ENCODE results near the gene MAP3K6.

MAP3K6 gene

DNA sequence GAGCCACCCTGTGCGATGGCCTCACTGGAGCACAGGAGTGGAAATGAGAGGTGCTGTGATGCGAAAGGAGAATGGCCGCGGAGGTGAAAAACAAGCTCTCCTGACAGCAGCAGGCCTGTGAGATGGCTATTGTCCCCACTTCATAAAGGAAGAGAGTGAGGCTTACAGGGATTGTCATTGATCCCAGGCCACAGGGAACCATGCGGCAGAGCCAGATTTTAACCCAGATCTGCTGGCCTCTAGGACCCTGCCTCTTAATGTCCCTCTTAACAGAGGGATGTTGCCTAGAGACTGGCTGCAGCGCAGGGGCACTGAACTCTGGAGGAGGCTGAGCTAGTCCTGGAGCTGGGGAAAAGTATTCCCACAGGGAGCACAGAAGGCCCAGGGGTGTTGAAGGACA is 28.0 kb downstream of the MAP3K6 start:
- Histone ChIP-seq H3K27me3 (ENCODE audit: control insufficient read depth in 1 of 2, insufficient read depth in 2 of 2, low read length in 2 of 2) (no peaks in the 10 kb centered on the region), H3K4me1 (ENCODE audit: insufficient read depth, low read length) (no peaks in the 10 kb centered on the region), H3K4me3 (ENCODE audit: low read depth in 1 of 2, low read length in 2 of 2) (no peak overlapping the region), H3K36me3 (ENCODE audit: insufficient read depth, low read length) (peaks cover 37% of the 10 kb centered on the region), H3K27ac (ENCODE audit: low read depth, low read length) (no peak overlapping the region), H3K9me3 (ENCODE audit: low read length) (no peaks in the 10 kb centered on the region), H3K9ac (ENCODE audit: low read length) (no peak overlapping the region)

DNA sequence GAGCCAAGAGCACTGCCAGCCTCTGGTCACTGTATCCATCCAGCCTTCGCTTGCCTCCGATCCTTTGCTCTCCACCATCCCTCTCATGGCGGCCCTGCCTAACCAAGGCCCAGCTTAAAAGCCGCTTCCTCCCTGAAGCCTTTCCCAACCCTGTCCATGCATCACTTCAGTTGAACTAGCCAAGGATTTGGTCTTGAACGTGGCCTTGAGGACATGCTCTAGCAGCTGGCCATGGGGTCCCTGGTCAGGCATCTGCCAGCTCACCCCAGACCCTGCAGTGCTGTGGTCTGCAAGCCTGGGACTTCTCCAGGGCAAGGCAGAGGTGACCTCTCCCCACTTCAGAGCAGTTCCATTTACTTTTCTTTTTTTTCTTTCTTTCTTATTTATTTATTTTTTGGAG is 30.0 kb downstream of the MAP3K6 start:
- no peaks in the 10 kb centered on the region for H3K4me1 ChIP-seq (ENCODE audit: insufficient read depth, low read length)
- no peak overlapping the region for H3K4me3 ChIP-seq (ENCODE audit: low read depth in 1 of 2, low read length in 2 of 2)
- no peaks in the 10 kb centered on the region for H3K9me3 ChIP-seq (ENCODE audit: low read length)
- no peaks in the 10 kb centered on the region for H3K27me3 ChIP-seq (ENCODE audit: control insufficient read depth in 1 of 2, insufficient read depth in 2 of 2, low read length in 2 of 2)
- H3K36me3 ChIP-seq (ENCODE audit: insufficient read depth, low read length), result peaks cover 57% of the 10 kb centered on the region
- H3K27ac ChIP-seq (ENCODE audit: low read depth, low read length), result no peak overlapping the region
- H3K9ac ChIP-seq (ENCODE audit: low read length), result no peak overlapping the region

DNA sequence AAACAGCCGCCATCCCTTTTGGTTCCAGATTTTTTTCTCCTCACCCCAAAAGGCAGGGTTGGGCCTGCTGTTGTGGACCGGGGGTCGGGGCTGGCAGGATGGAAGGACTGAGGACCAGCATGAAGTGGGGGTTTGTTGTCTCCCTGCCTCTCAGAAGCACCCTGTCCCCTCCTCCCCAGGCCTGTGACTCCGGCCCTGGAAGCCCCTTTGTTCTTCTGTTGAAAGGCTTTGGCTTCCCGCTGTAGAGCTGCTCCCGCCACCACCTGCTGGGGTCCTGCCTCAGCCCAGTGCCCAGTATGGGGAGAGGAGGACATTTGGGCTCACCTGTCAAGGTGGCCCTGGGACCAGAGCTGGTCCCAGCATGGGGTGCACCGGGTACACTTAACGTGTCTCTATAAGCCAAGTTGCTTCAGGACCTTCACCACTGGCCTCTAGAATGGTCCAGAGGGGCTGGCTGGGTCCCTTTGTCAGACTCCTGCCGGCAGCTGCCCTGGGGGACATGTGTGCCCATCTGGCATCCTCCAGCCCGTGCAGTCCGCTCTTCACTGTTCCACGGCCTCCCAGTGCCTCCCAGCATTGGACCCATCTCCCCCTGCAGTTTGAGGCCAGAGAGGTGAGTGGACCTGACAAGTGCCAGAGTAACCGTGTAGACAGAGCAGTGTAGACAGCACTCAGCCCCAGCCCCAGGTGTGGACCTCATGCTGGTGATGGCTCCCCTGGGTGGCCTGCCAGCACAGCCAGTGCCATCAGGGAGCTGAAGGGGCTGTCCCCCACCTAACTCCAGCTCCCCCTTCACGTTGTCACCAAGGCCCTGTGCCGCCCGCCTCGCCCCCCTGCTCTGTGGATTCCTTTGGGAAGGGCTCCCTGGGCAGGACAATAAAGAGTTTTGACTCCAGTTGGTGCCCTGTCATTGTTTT is 31.0 kb downstream of the MAP3K6 start:
- Histone ChIP-seq H3K27me3 (ENCODE audit: control insufficient read depth in 1 of 2, insufficient read depth in 2 of 2, low read length in 2 of 2) (no peaks in the 10 kb centered on the region), H3K9ac (ENCODE audit: low read length) (no peak overlapping the region), H3K4me3 (ENCODE audit: low read depth in 1 of 2, low read length in 2 of 2) (no peak overlapping the region), H3K4me1 (ENCODE audit: insufficient read depth, low read length) (no peaks in the 10 kb centered on the region), H3K36me3 (ENCODE audit: insufficient read depth, low read length) (peaks cover 65% of the 10 kb centered on the region), H3K9me3 (ENCODE audit: low read length) (no peaks in the 10 kb centered on the region), H3K27ac (ENCODE audit: low read depth, low read length) (no peak overlapping the region)

DNA sequence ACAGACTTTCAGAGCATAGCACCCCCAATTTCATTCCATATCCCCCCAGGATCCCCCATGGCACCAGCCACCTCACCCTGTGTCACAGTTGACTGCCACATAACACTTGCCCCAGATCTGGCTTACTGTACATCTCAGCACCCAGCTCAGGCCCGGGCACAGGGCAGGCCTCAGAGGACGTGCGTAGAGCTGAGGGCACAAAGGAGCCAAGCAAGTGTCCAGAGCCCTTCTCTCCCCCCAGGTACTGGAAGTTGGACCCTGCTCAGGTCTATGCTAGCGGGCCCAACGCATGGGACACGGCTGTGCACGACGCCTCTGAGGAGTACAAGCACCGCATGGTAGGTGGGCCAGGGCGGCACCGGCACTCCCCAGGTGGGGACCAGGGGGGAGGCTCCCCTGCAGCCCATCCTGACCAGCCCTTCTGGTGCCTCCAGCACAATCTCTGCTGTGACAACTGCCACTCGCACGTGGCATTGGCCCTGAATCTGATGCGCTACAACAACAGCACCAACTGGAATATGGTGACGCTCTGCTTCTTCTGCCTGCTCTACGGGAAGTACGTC is 33.0 kb downstream of the MAP3K6 start:
- peaks cover 67% of the 10 kb centered on the region for H3K36me3 ChIP-seq (ENCODE audit: insufficient read depth, low read length)
- H3K4me3 ChIP-seq (ENCODE audit: low read depth in 1 of 2, low read length in 2 of 2), result no peak overlapping the region
- H3K4me1 ChIP-seq (ENCODE audit: insufficient read depth, low read length), result no peaks in the 10 kb centered on the region
- no peak overlapping the region for H3K9ac ChIP-seq (ENCODE audit: low read length)
- no peak overlapping the region for H3K27ac ChIP-seq (ENCODE audit: low read depth, low read length)
- H3K27me3 ChIP-seq (ENCODE audit: control insufficient read depth in 1 of 2, insufficient read depth in 2 of 2, low read length in 2 of 2), result no peaks in the 10 kb centered on the region
- H3K9me3 ChIP-seq (ENCODE audit: low read length), result no peaks in the 10 kb centered on the region

DNA sequence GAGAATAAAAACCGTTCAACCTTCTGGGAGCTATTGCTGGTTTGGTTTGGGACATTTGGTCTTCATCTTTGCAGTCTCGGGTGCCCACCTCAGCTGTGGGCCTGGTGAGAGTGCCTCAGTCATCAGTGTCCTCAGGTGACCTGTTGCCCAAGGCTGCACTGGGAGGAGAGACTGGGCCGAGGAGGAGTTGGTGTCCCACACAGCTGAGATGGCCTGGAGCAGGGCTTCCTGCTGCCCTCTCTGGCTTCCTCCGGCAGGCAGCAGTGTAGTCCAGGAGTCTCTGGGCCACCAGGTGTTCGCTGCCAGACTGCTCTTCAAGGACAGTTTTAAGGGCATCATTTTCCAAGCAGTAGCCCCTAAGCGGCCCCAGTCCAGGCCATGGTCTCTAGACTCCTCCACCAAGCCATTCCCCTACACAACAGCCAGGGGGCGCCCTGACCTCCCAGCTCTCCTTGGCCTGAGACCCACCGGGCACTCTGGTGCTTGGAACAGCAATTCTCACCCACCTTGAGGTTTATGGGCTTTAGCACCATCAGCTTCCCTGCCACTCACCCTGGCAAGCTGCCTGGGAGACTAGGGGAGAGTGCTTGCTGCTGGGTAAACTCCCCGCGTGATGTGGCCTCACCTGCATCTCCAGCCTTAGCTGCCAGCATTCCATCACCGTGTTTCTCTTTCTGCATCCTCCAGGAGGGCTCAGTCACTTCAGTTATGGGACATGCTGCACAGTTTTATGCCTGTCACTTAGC is 34.1 kb downstream of the MAP3K6 start:
- Histone ChIP-seq H3K27me3 (ENCODE audit: control insufficient read depth in 1 of 2, insufficient read depth in 2 of 2, low read length in 2 of 2) (no peaks in the 10 kb centered on the region), H3K4me1 (ENCODE audit: insufficient read depth, low read length) (no peaks in the 10 kb centered on the region), H3K9ac (ENCODE audit: low read length) (no peak overlapping the region), H3K4me3 (ENCODE audit: low read depth in 1 of 2, low read length in 2 of 2) (no peak overlapping the region), H3K36me3 (ENCODE audit: insufficient read depth, low read length) (peaks cover 73% of the 10 kb centered on the region), H3K9me3 (ENCODE audit: low read length) (no peaks in the 10 kb centered on the region), H3K27ac (ENCODE audit: low read depth, low read length) (no peak overlapping the region)

DNA sequence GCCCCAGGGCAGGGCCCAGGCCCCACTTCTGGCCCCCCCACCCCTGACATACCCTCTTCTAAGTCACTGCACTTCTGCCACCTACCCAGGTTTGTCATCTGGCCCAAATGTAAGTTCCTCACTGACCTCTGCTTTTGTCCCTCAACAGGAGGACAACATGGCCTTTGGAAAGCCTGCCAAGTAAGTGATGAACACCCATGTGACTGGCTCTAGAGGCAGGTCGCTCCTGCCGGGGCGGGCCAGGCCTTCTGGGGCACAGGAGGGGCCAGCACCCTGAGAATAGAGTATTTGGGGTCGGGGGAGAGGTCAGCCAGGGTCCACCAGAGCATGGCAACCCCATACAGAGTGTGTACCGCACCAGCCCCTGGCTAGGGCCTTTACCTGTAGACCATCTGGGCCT is 34.8 kb downstream of the MAP3K6 start:
- Histone ChIP-seq H3K4me1 (ENCODE audit: insufficient read depth, low read length) (peaks cover 1% of the 10 kb centered on the region), H3K27me3 (ENCODE audit: control insufficient read depth in 1 of 2, insufficient read depth in 2 of 2, low read length in 2 of 2) (no peaks in the 10 kb centered on the region), H3K4me3 (ENCODE audit: low read depth in 1 of 2, low read length in 2 of 2) (no peak overlapping the region), H3K36me3 (ENCODE audit: insufficient read depth, low read length) (peaks cover 77% of the 10 kb centered on the region), H3K27ac (ENCODE audit: low read depth, low read length) (no peak overlapping the region), H3K9ac (ENCODE audit: low read length) (no peak overlapping the region), H3K9me3 (ENCODE audit: low read length) (no peaks in the 10 kb centered on the region)

DNA sequence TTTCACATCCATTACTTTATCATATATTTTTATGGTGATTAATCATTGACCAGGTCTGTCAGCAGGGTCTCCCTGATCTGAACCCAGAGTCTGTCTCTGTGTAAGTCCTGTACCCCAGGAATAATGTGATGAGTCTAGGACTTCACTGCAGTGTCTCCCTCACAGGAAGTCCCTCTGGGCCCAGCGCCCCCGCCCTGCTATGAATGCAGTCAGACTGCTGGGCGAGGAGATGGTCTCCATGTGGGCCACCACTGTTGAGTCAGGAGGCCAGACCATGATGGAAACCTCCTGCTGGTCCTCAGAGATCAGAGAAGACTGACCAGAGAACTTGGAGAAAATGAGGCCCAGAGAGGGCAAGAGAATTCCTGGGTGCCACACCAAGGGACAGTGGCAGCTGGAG is 35.3 kb downstream of the MAP3K6 start:
- Histone ChIP-seq H3K9me3 (ENCODE audit: low read length) (no peaks in the 10 kb centered on the region), H3K36me3 (ENCODE audit: insufficient read depth, low read length) (peaks cover 77% of the 10 kb centered on the region), H3K9ac (ENCODE audit: low read length) (no peak overlapping the region), H3K27ac (ENCODE audit: low read depth, low read length) (no peak overlapping the region), H3K4me1 (ENCODE audit: insufficient read depth, low read length) (peaks cover 6% of the 10 kb centered on the region), H3K4me3 (ENCODE audit: low read depth in 1 of 2, low read length in 2 of 2) (no peak overlapping the region), H3K27me3 (ENCODE audit: control insufficient read depth in 1 of 2, insufficient read depth in 2 of 2, low read length in 2 of 2) (no peaks in the 10 kb centered on the region)

DNA sequence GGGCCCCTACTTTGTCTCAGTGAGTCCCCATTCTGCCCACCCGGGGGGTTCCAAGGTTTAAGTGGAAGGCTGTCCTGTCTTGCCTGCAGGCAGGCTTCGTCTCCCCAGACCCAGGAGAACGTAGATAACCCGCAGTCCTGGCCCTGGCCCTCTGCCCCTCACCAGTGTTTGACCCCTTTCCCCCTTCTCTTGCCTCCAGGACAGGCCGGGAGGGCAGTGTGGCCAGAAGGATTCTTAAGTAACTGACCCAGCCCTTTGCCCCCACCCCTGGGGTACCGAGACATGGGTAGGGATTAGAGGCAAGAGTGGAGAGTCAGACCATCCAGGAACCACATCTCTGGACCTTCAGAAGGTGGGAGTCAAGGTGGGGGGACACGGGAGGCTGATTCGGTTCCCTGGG is 36.0 kb downstream of the MAP3K6 start:
- Histone ChIP-seq H3K9ac (ENCODE audit: low read length) (no peak overlapping the region), H3K4me1 (ENCODE audit: insufficient read depth, low read length) (peaks cover 12% of the 10 kb centered on the region), H3K9me3 (ENCODE audit: low read length) (no peaks in the 10 kb centered on the region), H3K27ac (ENCODE audit: low read depth, low read length) (no peak overlapping the region), H3K4me3 (ENCODE audit: low read depth in 1 of 2, low read length in 2 of 2) (no peak overlapping the region), H3K36me3 (ENCODE audit: insufficient read depth, low read length) (peaks cover 77% of the 10 kb centered on the region), H3K27me3 (ENCODE audit: control insufficient read depth in 1 of 2, insufficient read depth in 2 of 2, low read length in 2 of 2) (no peaks in the 10 kb centered on the region)

DNA sequence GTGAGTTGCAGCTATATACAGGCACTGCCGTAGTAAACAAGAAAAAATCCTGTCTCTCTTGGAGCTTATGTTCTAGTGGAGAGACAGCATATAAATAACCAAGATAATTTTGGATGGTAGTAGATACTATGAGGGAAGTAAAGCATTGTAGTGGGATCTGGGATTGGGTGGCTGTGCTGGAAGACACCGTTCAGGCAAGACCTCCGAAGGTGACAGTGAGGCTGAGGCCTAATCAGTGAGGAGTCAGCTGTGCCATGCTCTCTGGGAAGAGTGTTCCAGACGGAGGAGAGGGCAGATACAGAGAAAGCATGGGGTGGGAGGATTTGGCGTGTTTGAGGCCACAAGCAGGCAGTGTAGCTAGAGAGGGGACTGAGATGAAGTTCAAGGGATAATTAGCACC is 38.8 kb downstream of the MAP3K6 start:
- Histone ChIP-seq H3K27ac (ENCODE audit: low read depth, low read length) (no peak overlapping the region), H3K36me3 (ENCODE audit: insufficient read depth, low read length) (peaks cover 55% of the 10 kb centered on the region), H3K9ac (ENCODE audit: low read length) (no peak overlapping the region)

DNA sequence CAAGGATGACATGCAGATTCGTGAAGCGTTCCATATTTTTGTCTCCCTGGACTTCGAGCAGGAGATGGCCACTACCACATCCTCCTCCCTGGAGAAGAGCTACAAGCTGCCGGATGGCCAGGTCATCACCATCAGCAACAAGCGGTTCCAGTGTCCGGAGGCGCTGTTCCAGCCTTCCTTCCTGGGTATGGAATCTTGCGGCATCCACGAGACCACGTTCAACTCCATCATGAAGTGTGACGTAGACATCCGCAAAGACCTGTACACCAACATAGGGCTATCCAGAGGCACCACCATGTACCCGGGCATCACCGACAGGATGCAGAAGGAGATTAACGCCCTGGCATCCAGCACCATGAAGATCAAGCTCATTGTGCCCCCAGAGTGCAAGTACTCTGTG is 41.5 kb downstream of the MAP3K6 start:
- Histone ChIP-seq H3K9me3 (ENCODE audit: low read length) (no peaks in the 10 kb centered on the region), H3K27ac (ENCODE audit: low read depth, low read length) (no peak overlapping the region), H3K9ac (ENCODE audit: low read length) (no peak overlapping the region), H3K4me1 (ENCODE audit: insufficient read depth, low read length) (peaks cover 29% of the 10 kb centered on the region), H3K4me3 (ENCODE audit: low read depth in 1 of 2, low read length in 2 of 2) (no peak overlapping the region), H3K27me3 (ENCODE audit: control insufficient read depth in 1 of 2, insufficient read depth in 2 of 2, low read length in 2 of 2) (no peaks in the 10 kb centered on the region), H3K36me3 (ENCODE audit: insufficient read depth, low read length) (peaks cover 31% of the 10 kb centered on the region)

More for the DNA sequence above, 38.8 kb downstream of the MAP3K6 start:
- Histone ChIP-seq H3K4me1 (ENCODE audit: insufficient read depth, low read length) (peaks cover 26% of the 10 kb centered on the region), H3K9me3 (ENCODE audit: low read length) (no peaks in the 10 kb centered on the region), H3K27me3 (ENCODE audit: control insufficient read depth in 1 of 2, insufficient read depth in 2 of 2, low read length in 2 of 2) (no peaks in the 10 kb centered on the region), H3K4me3 (ENCODE audit: low read depth in 1 of 2, low read length in 2 of 2) (no peak overlapping the region)

DNA sequence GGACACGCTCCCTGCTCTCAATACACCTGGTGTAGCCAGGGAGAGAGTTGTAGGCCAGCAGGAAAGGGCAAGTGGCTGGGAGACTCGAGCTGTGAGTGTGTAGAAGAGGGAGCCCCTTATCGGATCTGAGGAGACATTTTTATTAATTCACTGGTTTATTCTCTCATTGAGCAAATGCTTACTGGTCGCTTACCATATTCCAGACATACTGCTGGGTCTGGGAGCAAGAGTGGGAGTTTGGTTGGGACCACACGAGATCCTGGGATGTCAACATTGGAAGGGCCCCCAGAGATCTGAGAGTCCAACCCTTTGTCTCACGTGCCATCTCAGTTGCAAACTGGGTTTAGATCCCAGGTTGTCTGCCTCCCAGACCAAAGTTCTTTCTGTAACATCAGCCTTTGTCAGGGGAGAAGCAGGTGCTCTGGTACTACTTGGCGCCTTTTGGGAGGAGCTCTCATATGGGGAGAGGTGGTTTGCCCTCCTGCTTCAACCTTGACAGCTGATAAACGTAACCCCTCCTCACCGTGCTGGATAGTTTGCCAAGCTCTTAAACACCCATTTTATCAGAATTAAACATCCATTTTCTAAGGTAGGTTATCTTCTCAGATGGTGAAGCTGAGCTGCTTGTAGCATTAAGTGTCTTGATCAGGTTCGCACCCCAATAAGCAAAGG is 44.1 kb downstream of the MAP3K6 start:
- peaks cover 20% of the 10 kb centered on the region for H3K36me3 ChIP-seq (ENCODE audit: insufficient read depth, low read length)
- no peaks in the 10 kb centered on the region for H3K27me3 ChIP-seq (ENCODE audit: control insufficient read depth in 1 of 2, insufficient read depth in 2 of 2, low read length in 2 of 2)
- H3K9me3 ChIP-seq (ENCODE audit: low read length), result no peaks in the 10 kb centered on the region
- peak overlapping the region; percentile 69 for H3K9ac ChIP-seq (ENCODE audit: low read length)
- peak overlapping the region; percentile 96 for H3K27ac ChIP-seq (ENCODE audit: low read depth, low read length)
- peaks cover 29% of the 10 kb centered on the region for H3K4me1 ChIP-seq (ENCODE audit: insufficient read depth, low read length)
- H3K4me3 ChIP-seq (ENCODE audit: low read depth in 1 of 2, low read length in 2 of 2), result peak overlapping the region; percentile 95 to 99

Data from muscle layer of colon (tissue), 2 donors.